Measurements from ENCODE around the gene KRTAP10-8.
"Not testable (repeated sequence)": the region's sequence is repeated elsewhere in the genome, so short reads cannot be mapped to it uniquely, and the experiment has no call there.

Gene KRTAP10-8

DNA sequence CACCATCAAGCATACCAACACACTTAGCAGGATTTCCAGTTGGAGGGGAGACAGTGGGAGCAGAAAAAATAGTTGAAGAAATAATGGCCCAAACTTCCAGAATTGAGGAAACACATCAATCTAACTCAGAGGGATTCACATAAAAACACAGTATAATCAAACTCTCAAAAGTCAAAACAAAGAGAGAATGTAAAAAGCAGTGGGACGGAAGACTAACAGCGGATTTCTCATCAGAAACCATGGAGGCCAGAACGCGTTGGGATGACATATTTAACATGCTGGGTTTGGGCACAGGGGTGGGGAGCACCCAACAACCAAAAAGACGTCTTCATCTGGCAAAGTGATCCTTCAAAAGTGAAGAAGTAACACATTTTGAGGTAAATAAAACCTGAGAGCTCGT is 8.0 kb downstream of the KRTAP10-8 start:
- no peak for DNase-seq

DNA sequence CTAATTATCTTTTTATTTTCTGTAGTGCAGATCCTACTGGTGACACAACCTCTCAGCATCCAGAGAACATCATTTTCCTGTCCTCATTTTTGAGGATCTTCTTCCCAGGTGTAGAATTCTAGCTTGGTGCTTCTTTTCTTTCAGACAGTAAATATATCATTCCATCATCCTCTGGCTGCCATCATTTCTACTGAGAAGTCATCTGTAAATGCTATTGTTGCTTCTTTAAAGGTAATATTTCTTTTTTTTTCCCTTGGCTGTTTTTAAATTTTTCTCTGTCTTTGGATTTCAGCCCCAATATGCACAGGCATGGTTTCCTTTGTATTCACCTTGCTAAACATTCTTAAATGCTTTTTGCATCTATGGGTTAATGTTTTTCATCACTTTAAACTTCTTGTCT is 11.7 kb downstream of the KRTAP10-8 start:
- no peak for DNase-seq

DNA sequence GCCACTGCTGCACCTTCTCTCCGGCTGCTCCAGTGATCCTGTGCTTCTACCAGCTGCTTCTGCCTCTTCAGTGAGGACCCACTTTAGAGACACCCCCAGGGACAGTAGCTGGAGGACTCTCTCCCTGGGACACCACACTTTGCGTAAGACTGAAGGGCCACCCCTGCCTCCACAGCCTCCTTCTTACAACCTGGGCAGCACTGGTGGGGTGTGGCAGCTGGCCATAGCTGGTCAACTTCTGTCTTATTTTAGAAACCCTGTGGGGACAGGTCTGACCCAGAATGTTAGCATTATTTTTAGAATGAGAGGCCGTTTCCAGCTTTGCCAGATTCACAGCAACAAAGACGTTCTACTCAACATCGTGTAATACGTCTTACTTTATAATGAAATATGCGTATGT is 13.9 kb downstream of the KRTAP10-8 start:
- DNase-seq = no peak

DNA sequence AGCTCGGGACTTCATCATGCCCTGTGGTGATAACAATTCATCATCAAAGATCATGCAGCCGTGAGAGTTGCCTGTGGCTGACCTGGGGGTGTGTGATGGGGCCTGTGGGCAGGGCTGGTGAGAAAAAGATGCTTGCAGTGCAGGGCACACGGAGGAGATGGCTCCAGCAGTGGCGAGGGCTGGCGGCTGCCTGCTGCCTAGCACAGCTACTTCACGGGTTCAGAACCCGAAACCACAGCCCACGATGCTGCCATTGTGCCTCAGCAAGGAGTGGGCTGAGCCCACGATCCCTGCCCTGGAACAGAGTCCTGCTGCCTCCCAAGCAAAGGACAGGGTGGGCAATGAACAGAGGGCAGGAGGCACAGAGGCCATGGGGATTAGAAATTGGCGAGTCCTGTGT is 14.4 kb downstream of the KRTAP10-8 start:
- no peak for DNase-seq

DNA sequence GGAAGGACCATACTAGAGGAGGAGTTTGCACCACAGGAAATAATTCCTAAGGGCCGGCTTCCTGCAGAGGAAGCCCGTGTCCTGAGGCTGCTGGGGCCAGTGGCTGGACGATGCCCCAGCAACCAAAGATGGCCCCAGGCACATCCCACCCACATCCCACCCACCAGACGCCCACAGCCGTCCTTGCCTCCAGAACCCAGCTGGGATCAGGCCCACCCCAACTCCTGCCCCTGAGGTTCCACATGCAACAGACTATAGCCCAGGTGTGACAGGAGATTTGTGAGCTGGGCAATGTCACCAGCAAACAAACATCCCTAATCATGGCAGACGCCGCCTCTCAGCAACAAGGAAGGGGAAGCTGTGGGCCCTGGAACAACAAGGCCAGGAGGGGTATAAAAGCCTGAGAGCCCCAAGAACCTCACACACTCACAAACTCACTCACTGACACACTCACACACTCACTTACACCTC is 14.8 kb downstream of the KRTAP10-8 start, which contains the start of gene KRTAP10-9:
KRTAP10-9 (plus strand) TSS at position 421 of the 471 bp plus-strand sequence. CDS start 79 bp downstream, outside the sequence.
- no peak for DNase-seq

DNA sequence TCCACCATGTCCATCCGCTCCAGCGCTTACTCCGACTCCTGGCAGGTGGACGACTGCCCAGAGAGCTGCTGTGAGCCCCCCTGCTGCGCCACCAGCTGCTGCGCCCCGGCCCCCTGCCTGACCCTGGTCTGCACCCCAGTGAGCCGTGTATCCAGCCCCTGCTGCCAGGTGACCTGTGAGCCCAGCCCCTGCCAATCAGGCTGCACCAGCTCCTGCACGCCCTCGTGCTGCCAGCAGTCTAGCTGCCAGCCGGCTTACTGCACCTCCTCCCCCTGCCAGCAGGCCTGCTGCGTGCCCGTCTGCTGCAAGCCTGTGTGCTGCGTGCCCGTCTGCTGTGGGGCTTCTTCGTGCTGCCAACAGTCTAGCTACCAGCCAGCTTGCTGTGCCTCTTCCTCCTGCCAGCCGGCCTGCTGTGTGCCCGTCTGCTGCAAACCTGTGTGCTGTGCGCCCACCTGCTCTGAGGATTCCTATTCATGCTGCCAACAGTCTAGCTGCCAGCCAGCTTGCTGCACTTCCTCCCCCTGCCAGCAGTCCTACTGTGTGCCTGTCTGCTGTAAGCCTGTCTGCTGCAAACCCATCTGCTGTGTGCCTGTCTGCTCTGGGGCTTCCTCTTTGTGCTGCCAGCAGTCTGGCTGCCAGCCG is 15.4 kb downstream of the KRTAP10-8 start:
- not testable (repeated sequence) for DNase-seq

DNA sequence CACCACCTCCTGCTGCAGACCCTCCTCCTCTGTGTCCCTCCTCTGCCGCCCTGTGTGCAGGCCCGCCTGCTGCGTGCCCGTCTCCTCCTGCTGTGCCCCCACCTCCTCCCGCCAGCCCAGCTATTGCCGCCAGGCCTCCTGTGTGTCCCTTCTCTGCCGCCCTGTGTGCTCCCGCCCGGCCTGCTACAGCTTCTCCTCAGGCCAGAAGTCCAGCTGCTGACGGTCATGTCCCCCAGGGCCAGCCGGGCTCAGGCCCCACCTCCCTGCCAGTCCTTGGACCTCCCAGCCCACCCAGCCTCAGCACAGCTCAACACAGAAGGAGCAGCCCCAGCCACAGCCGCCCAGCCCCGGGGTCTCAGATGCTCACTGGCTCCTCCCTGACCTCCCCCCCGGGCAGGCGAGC is 16.0 kb downstream of the KRTAP10-8 start:
- DNase-seq = not testable (repeated sequence)

DNA sequence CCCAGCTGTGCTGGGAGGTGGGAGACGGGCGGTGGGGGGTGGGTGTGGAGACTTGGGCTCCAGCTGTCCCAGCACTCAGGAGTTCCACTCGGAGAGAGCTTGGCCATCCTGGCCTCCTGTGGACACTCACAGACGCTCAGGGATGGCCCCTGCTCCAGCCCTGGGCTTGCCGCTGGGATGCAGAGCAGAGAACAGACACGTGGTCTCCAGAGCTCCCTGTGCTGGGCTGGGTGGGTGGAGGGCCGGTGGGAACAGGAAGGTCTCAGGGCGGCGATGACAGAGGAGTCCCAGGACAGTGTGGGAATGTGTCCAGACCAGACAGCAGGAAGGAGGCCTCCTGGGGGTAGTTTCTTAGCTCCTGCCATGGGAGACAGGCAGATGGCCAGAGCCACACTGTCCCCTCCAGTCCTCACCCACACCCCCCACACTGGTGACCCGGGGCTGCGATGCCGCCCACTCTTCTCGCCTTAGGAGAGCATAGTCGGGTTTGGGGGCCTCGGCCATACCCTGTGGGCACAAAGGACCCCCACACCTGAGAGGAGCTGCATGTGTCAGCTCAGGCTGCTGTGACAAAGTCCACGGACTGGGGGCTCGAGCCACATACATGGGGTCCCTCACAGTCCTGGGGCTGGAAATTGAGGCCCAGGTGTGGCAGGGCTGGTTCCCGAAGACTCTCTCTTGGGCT is 17.0 kb downstream of the KRTAP10-8 start:
- DNase-seq = no peak

DNA sequence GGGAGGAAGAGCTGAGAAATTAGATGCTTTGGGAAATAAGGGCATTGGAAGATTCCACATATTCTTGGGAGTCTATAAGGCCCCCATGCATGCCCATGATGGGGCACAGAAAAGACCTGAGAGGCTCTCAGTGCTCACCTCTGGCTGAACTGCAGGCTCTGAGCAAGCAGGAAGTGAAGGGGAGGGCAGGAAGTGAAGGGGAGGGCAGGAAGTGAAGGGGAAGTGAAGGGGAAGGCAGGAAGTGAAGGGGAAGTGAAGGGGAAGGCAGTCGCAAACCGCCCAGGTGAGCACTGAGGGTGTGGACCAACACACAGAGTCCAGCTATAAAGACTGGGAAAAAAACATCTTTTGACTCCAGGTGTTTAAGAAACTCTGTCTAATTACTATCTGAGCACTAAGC is 18.6 kb downstream of the KRTAP10-8 start:
- DNase-seq = no peak

DNA sequence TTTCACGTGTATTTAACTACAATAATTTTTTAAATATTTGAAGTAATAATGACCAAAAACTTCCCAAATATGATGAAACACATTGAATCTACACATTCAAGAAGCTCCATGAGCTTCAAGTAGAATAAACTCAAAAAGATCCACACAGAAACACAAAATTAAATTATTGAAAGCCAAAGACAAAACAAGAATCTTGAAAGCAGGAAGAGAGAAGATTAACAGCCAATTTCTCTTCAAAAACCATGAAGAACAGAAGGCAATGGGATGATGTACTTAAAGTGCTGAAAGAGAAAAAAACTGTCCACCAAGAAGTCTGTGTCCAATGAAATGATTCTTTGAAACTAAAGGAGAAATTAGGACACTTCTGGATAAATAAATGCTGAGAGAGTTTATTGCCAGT is 20.2 kb downstream of the KRTAP10-8 start:
- DNase-seq = no peak

DNA sequence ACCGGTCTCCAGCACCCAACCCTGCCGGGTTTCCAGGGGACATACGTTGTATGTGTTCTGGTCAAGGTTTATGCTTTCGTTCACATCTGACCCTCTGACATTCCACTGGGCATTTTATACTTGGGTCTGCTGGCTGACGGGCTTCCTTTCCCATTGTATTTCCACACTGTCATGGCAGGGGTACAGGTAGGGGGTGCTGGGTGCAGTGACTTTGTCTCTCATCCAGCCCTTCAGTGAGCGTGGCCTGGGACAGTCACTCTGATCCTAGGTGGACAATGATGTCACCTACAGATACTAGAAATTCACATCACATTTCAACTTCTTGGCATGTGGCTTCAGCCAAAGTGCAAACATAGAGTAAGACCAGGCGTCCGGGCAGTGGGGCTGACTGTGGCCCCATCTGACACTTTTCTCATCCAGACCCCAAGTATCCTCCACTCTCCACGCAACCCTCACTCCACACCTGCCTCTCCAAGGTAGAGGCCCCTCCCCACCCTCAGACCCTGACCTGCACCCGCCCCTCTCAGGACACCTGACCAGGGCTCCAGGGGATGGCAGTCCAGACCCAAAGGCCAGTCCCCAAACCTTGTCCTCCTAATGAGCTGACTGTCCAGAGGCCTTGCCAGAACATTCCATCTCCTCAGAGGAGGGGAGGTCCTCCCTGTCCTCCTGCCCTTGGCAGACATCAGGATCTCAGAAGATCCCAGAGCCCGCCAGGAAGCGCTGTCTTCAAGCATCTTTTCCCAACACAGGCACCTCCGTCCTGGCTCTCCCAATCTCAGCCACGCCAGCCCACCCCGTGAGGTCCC is 24.5 kb downstream of the KRTAP10-8 start:
- DNase-seq = no peak

DNA sequence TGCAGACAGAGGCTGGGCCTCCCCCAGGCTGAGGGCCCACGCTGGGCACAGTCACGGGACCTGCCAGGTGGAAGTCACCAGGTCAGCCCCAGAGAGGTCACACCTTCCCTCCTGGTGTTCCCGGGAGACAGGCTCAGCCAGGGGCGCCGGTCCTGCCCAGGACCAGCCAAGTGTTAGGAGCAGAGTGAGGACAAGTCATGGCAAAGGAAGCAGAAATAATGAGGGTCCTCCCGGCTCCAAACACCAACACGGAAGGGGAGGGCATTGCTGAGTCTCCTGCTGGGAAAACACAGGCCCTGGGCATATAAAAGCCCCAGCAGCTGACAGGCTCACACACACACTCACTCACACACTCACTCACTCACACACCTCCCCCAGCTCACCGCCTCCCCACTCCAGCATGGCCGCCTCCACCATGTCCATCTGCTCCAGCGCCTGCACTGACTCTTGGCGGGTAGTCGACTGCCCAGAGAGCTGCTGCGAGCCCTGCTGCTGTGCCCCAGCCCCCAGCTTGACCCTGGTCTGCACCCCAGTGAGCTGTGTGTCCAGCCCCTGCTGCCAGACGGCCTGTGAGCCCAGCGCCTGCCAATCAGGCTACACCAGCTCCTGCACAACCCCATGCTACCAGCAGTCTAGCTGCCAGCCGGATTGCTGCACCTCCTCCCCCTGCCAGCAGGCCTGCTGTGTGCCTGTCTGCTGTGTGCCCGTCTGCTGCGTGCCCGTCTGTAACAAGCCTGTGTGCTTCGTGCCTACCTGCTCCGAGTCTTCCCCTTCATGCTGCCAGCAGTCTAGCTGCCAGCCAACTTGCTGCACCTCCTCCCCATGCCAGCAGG is 25.4 kb downstream of the KRTAP10-8 start, which contains the start of gene KRTAP10-10:
KRTAP10-10 (plus strand) TSS at position 339 of the 833 bp plus-strand sequence; CDS start at position 401, 62 bp downstream.
- DNase-seq = no peak

DNA sequence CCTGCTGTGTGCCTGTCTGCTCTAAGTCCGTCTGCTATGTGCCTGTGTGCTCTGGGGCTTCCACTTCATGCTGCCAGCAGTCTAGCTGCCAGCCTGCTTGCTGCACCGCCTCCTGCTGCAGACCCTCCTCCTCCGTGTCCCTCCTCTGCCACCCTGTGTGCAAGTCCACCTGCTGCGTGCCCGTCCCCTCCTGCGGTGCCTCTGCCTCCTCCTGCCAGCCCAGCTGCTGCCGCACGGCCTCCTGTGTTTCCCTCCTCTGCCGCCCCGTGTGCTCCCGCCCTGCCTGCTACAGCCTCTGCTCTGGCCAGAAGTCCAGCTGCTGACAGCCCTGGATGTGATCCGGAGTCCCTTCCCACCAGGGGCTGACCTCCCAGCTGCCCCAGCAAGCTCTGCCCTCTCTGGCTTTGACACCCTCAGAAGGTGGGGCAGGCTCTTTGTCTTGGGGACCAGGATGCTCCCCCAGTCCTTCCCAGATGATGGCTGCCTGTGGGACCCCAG is 26.0 kb downstream of the KRTAP10-8 start:
- not testable (repeated sequence) for DNase-seq

DNA sequence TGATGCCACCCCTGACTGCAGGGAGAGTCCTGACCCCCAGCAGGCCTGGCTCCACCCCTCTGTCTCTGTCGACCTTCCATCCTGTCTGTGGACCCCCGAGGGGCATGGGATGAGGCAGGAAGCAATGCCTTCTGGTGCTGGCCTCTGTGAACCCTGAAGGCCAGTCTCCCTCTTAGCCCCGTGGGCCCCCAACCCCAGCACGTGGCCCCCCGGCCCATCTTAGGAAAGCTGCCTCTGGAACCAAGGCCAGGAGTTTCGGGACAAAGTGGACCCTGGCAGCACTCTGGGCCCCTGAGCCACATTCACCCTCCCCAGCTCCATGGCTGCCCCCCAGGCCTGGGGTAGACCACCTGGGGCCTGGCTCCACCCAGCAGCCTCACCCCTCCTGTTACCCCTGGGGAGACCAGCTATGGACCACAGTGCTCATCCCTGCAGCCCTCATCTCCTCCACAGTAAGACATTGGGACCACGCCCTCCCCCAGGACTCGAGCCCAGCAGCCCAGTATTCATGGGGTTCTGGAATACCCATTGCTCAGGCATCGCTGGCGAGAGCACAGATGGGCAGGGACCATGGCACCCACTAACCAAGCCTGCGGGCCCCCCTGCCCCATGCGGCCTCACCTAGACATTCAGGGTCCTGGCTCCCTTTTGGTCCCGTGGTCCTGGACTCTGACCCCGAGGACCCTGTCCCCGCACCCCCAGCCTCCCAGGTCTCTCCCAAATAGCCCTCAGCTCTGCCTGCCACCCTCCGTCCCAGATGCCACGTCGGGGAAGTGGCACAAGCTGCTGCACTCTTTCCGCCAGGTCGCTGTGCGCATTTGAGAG is 26.8 kb downstream of the KRTAP10-8 start:
- not testable (repeated sequence) for DNase-seq

DNA sequence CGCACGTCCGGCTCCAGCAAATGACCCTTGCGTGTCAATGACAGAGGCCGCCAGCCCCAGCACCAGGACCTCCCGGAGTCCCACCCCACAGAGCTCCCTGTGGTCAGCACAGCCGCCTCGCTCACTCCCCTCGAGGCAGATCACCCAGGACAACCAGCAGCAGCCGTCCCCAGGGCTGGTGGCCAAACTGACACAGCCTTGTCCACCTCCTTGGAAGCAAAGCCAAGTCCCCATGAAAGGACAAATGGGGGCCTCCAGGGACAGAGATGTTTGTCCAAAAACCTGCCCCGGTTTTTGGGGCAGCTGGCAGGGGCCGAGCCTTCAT is 27.4 kb downstream of the KRTAP10-8 start:
- DNase-seq = no peak

DNA sequence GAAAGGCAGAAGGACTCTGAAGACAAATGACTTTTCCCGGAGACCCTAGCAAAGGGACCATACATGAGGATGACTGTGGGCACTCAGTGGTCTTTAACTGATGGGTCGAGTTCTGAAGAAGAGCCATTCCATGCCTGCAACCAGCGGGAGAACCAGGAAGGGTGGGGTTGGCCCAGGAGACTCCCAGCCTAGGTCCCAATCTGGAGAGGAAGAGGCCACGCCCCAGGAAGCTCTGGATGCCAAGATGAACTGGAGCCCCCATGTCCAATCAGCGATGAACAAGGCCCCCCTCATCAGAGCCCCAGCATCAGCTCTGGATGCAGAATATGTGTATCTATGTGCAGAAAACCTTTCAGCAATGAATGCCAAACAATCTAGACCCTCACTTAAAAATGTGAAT is 28.9 kb downstream of the KRTAP10-8 start:
- DNase-seq = no peak

DNA sequence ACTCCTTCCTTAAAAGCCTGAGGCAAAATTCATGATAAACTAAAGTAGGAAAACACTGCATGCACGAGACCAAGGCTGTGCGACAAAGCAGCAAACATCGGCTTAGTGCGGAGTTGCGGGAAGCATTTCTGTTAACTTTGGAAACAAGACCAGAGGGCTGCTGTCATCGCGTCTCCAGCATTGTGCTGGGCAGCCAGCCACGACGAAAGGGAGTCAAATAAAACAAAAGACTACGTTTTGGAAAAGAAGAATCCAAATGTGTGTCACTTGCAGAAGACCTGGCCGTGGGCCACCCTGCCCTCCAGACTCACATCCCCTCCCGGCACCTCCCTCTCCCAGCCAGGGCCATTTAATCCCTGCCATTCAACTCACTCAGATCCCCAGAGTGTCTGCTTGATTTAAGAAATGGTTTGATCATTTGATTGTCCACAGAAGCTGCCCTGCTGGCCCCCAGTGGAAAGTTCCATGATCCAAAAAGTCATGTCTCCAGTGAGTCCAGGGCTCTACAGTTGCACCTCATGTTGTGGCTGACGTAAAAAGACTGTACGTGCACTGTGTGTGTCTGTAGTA is 31.9 kb downstream of the KRTAP10-8 start:
- no peak for DNase-seq

DNA sequence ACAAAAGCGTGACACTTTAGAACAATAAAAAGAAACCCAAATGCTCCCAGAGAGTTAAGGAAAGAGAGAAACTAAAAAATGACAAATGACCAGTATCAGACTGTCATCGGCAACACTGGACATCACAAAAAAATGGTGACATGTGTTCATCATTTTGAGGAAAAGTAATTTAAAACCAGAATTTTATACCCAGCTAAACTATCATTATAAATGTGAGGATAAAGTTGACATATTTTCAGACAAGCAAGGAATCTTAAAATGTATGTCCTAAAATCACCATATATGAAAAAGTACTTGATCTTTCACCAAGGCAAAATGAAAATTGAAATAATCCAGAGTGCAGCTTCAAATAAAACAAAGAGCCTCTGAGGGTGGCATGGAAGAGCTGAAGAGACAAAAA is 33.0 kb downstream of the KRTAP10-8 start:
- no peak for DNase-seq

DNA sequence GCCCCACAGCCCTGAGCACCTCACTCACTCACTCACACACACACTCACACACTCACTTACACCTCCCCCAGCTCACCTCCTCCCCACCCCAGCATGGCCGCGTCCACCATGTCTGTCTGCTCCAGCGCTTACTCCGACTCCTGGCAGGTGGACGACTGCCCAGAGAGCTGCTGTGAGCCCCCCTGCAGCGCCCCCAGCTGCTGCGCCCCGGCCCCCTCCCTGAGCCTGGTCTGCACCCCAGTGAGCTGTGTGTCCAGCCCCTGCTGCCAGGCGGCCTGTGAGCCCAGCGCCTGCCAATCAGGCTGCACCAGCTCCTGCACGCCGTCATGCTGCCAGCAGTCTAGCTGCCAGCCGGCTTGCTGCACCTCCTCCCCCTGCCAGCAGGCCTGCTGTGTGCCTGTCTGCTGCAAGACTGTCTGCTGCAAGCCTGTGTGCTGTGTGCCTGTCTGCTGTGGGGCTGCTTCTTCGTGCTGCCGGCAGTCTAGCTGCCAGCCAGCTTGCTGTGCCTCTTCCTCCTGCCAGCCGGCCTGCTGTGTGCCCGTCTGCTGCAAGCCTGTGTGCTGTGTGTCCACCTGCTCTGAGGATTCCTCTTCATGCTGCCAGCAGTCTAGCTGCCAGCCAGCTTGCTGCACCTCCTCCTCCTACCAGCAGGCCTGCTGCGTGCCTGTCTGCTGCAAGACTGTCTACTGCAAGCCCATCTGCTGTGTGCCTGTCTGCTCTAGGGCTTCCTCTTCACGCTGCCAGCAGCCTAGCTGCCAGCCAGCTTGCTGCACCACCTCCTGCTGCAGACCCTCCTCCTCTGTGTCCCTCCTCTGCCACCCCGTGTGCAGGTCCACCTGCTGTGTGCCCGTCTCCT is 34.7 kb downstream of the KRTAP10-8 start, which contains the start of gene KRTAP10-11:
KRTAP10-11 (plus strand) TSS at position 49 of the 856 bp plus-strand sequence; CDS start at position 94, 45 bp downstream.
- not testable (repeated sequence) for DNase-seq

DNA sequence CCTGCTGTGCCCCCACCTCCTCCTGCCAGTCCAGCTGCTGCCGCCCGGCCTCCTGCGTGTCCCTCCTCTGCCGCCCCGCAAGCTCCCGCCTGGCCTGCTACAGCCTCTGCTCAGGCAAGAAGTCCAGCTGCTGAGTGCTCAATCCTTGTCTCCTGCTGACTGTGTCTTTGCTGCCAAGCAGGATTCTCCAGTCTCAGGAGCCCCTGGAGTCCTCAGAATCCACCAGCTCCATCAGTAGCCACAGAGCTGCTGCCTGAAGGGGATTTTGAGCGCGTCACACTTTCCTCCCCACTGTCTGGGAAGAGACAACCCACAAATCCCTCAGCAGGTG is 35.3 kb downstream of the KRTAP10-8 start:
- no peak for DNase-seq
